Pancreas (tissue), 10 donors: Measurements from ENCODE around the gene PTPRK. TPM values are rescaled to one million over a fixed set of nuclear protein-coding genes. Genes with fewer than 3 reads are reported as not detected.
A peak's percentile ranks its signal among the peaks of the same experiment; 100 is the strongest.

ENCODE experiments used
- ATAC-seq, 4 donors: fragments of 200-7000 bp; cut with Tn5 transposase; one replicate each; pipeline versions ENCODE4 v1.8.0 to v1.9.1; 2020; ENCODE audit warnings: mild to moderate bottlenecking in 4 of 4, moderate library complexity in 4 of 4
- DNase-seq, 6 donors: peaks; one replicate each; pipeline ENCODE4 v3.0.0-alpha.2; 2020
- FAIRE-seq: peaks from 2 replicates; lab custom pipeline; 2012; peaks lifted over from hg19 to GRCh38; lab: Jason Lieb, UNC
- H3K27ac ChIP-seq, 4 donors: fragments of 200-600 bp; sonication (generic); 1 replicate in 3 of 4; 2 replicates in 1 of 4; pipeline versions ENCODE4 v1.5.0 to v1.8.0; 2020
- H3K27me3 ChIP-seq, 4 donors: fragments of 200-600 bp; one replicate each; pipeline ENCODE4 v1.8.0; 2021
- H3K36me3 ChIP-seq, 3 donors: fragments of 200-600 bp; sonication (generic) in 1 of 3; one replicate each; pipeline versions ENCODE4 v1.5.0 to v1.8.0; 2020 to 2021
- H3K4me1 ChIP-seq, 3 donors: fragments of 200-600 bp; one replicate each; pipeline ENCODE4 v1.8.0; 2021
- H3K4me3 ChIP-seq, 4 donors: fragments of 200-600 bp; sonication (generic) in 2 of 4; one replicate each; pipeline versions ENCODE4 v1.5.0 to v1.8.0; 2020 to 2021
- H3K9me3 ChIP-seq, 4 donors: fragments of 200-600 bp; one replicate each; pipeline ENCODE4 v1.8.0; 2021
- CTCF ChIP-seq, 4 donors: fragments of 200-600 bp; sonication (generic) in 3 of 4; IDR thresholded peaks; one replicate each; pipeline versions ENCODE4 v1.5.0 to v1.8.0; 2021; ENCODE audit warnings: antibody characterized with exemption in 4 of 4
- WGBS, 2 donors: extraction: QIAGEN DNeasy Blood & Tissue Kit; methylation state at CpG; one replicate each; pipeline ENCODE4 v1.1.7; 2013; 5-methylcytosine and 5-hydroxymethylcytosine counted together
- intact Hi-C, 3 donors: fragments of 100-400 bp; cut with DNase I; formaldehyde crosslinking; loops; one replicate each; pipeline versions ENCODE4 v1.11.1 to v1.14.2; 2022
- polyA plus RNA-seq, 2 donors: library from polyadenylated mRNA; stranded (reverse); fragments of 200-250 nt; gene quantifications; one replicate each; pipeline ENCODE4 v1.2.3, GENCODE V29; 2013
- total RNA-seq, 6 donors: library from RNA; stranded (reverse); fragmentation: NEBNext Ultra II Directional in 4 of 6; extraction: Animal tissue kit (Norgen Biotek cat#: 25700) in 4 of 6; gene quantifications; one replicate each; pipeline versions ENCODE4 v1.2.1 to v1.2.4, GENCODE V29; 2021 to 2023
- donor health status: healthy with polysubstance abuse.
- donor health status: DM: no; HTN: no; CAD: no; lungs with moderate emphysema.
- donor health status: DM: no; HTN: no; CAD: no.
- donor health status: control.
- donor health status: control.
- donor health status: Bipolar disorder and iron deficiency.
- donor health status: DM: yes; HTN: yes; CAD: no.
- donor health status: DM: no; HTN: no; CAD: no.
- donor health status: DM: no; HTN: no; CAD: no.
- donor health status: DM: yes; HTN: yes; CAD: no.

PTPRK gene
- total and polyA plus RNA-seq, 8 donors = 10.5 to 72.7 (median 51.7) TPM

GRCh38 chr6:128507337-128508310, 12.8 kb downstream of the PTPRK start:
- Histone ChIP-seq H3K4me1 (peaks cover 61 to 90% (median 67%) of the 10 kb centered on the region in 3 donors), H3K4me3 (no peak overlapping the region), H3K27ac (peak overlapping the region in 2 of 4 donors; percentile 63 to 75), H3K36me3 (no peaks in the 10 kb centered on the region), H3K9me3 (no peaks in the 10 kb centered on the region), H3K27me3 (no peaks in the 10 kb centered on the region)
- no peak for FAIRE-seq
- peak in 1 of 6 donors; percentile 40 for DNase-seq
- WGBS, 2 donors = 30 to 36% methylated on average over 5 of the region's 5 CpGs
- ATAC-seq = peak; percentile 23 to 59 (median 50)
- no peak for TF ChIP-seq CTCF (IDR thresholded peaks at IDR 0.05)
- intact Hi-C loops = no loop called here

DNA sequence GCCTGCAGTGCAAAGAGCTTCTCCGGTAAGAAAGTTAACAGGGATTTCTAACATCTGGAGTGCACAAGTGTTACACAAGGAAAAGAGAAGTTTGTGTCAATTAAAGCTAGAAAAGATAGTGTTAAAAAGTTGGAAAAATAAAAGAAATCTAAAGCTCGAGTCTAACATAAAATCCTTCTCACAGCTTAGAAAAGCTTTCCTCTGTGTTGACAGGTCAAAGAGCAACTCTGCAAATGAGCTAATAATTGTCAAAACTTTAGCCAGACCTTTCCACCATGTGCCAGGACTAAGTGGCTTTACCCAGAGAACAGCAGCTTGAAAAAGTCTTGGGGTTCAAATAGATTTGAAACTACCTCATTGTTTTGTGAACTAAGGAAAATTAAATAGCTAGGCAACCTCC, 14.8 kb downstream of the PTPRK start:
- 11 to 22% methylated on average over 2 of the region's 2 CpGs for WGBS, 2 donors
- Histone ChIP-seq H3K4me1 (peaks cover 47 to 78% (median 49%) of the 10 kb centered on the region in 3 donors), H3K36me3 (no peaks in the 10 kb centered on the region), H3K27ac (peak overlapping the region in 2 of 4 donors; percentile 63 to 75), H3K27me3 (no peaks in the 10 kb centered on the region), H3K9me3 (no peaks in the 10 kb centered on the region), H3K4me3 (no peak overlapping the region)
- DNase-seq (no peak), FAIRE-seq (no peak), ATAC-seq (peak; percentile 60 to 71 (median 68))
- intact Hi-C loops = no loop called here
- TF ChIP-seq CTCF (IDR thresholded peaks at IDR 0.05) = no peak

- ATAC-seq (peak in 3 of 4 donors; percentile 2 to 28 (median 8)), DNase-seq (no peak), FAIRE-seq (no peak)
- H3K27me3 ChIP-seq = no peaks in the 10 kb centered on the region
- peak overlapping the region in 2 of 4 donors; percentile 63 to 75 for H3K27ac ChIP-seq
- WGBS, 2 donors = 15 to 20% methylated on average over 3 of the region's 3 CpGs
- no peaks in the 10 kb centered on the region for H3K9me3 ChIP-seq
- intact Hi-C loops = no loop called here
- TF ChIP-seq CTCF (IDR thresholded peaks at IDR 0.05) = no peak
- no peak overlapping the region for H3K4me3 ChIP-seq
- peaks cover 44 to 77% (median 46%) of the 10 kb centered on the region in 3 donors for H3K4me1 ChIP-seq
- no peaks in the 10 kb centered on the region for H3K36me3 ChIP-seq
Observed at GRCh38 chr6:128504003-128504654, 16.3 kb downstream of the PTPRK start.

GRCh38 chr6:128500749-128501600, 19.4 kb downstream of the PTPRK start:
- H3K27me3 ChIP-seq = no peaks in the 10 kb centered on the region
- DNase-seq = no peak
- 81 to 85% methylated on average over 7 of the region's 7 CpGs for WGBS, 2 donors
- H3K4me1 ChIP-seq = peaks cover 26 to 62% (median 37%) of the 10 kb centered on the region in 3 donors
- intact Hi-C loops = no loop called here
- no peak for ATAC-seq
- no peak for TF ChIP-seq CTCF (IDR thresholded peaks at IDR 0.05)
- H3K36me3 ChIP-seq = no peaks in the 10 kb centered on the region
- peak; percentile 17 for FAIRE-seq
- no peaks in the 10 kb centered on the region for H3K9me3 ChIP-seq
- H3K4me3 ChIP-seq = no peak overlapping the region
- peak overlapping the region in 1 of 4 donors; percentile 37 for H3K27ac ChIP-seq
